Panc1 (cell line): Measurements from ENCODE around the gene CCL5.

ENCODE experiments used
- REST ChIP-seq, 2 experiments: IDR thresholded peaks; 2 replicates each; pipeline ENCODE4 v1.6.1; 2011 to 2012; ENCODE audit warnings: low read depth in 2 of 2, control low read depth in 1 of 2, low read length in 1 of 2, mild to moderate bottlenecking in 1 of 2, moderate library complexity in 1 of 2; ENCODE audit not compliant: insufficient read depth in 1 of 2
- TF ChIP-seq, protein P1 (sequence below): fragments of 450-650 bp; IDR thresholded peaks from 2 replicates; pipeline ENCODE4 v1.5.1; 2017; ENCODE audit warnings: mild to moderate bottlenecking

DNA sequence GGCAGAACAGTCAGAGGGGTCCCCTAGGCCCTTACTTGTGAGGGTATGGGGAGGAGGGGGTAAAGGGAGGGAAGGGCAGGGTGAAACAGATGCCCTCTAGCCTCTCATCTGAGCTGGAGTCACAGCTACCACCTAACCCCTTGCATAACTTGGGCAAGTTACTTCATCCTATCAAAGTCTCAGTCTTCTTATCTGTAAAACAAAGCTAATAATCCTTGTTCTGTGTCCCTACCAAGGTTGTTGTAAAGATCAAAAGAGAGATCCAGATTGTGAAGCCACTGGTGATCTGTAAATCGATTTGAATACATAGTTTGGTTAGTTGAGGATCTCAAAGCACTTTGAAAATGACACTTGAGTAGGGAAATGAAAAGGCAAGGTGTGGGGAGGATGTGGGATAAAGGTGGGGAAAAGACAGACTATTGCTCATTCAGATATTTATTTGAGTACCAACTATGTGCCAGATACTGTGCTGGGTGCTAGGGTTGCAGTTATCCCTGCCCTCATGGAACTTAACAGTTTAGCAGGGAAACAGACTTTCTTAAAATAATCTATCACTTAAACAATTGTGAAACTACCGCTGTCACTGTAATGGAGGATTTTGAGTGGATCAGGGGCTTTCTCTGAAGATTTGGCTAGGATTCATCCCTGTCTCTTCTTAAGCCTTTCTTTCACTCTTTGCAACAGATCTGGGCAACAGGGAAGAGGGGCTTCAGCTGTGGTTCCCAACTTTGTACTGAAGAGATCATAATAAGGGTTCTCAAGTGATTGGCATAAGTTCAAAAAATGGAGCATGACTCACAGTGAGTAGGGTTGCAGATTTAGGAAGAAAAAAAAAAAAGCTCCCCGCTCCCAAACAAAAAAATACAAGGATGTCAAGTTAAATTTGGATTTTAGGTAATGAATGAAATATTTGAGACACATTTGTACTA lies 14.5 kb downstream of the CCL5 start:
- TF ChIP-seq, protein P1, sequence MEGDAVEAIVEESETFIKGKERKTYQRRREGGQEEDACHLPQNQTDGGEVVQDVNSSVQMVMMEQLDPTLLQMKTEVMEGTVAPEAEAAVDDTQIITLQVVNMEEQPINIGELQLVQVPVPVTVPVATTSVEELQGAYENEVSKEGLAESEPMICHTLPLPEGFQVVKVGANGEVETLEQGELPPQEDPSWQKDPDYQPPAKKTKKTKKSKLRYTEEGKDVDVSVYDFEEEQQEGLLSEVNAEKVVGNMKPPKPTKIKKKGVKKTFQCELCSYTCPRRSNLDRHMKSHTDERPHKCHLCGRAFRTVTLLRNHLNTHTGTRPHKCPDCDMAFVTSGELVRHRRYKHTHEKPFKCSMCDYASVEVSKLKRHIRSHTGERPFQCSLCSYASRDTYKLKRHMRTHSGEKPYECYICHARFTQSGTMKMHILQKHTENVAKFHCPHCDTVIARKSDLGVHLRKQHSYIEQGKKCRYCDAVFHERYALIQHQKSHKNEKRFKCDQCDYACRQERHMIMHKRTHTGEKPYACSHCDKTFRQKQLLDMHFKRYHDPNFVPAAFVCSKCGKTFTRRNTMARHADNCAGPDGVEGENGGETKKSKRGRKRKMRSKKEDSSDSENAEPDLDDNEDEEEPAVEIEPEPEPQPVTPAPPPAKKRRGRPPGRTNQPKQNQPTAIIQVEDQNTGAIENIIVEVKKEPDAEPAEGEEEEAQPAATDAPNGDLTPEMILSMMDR, result no peak
- no peak for TF ChIP-seq REST (IDR thresholded peaks at IDR 0.05; ENCODE audit: insufficient read depth in 1 of 2, low read depth in 2 of 2, low read length in 1 of 2)
